ENCODE results near the gene MBD3L2B.
"Not testable (repeated sequence)": the region's sequence is repeated elsewhere in the genome, so short reads cannot be mapped to it uniquely, and the experiment has no call there.

MBD3L2B gene

GRCh38 chr19:7021331-7021730 lies at the start of gene MBD3L2B:
Gene MBD3L2B (minus strand): TSS chr19:7021431. CDS start chr19:7021397, 34 bp downstream.
- DNase-seq (ENCODE audit: low read depth), result not testable (repeated sequence)

GRCh38 chr19:7069904-7070226 lies 48.6 kb upstream of the MBD3L2B start:
- DNase-seq (ENCODE audit: low read depth), result no peak
- TF ChIP-seq CTCF (IDR thresholded peaks at IDR 0.05; ENCODE audit: insufficient read depth, low read depth, low read length, missing control alignments), result no peak
- peak overlapping the region; percentile 94 for H3K4me3 ChIP-seq (ENCODE audit: low read depth, low read length)

More at GRCh38 chr19:7021331-7021730, at the start of gene MBD3L2B:
- not testable (repeated sequence) for H3K4me3 ChIP-seq (ENCODE audit: low read depth, low read length)

- TF ChIP-seq CTCF (IDR thresholded peaks at IDR 0.05; ENCODE audit: insufficient read depth, low read depth, low read length, missing control alignments), result no peak
- peak; percentile 99 for DNase-seq (ENCODE audit: low read depth)
- H3K4me3 ChIP-seq (ENCODE audit: low read depth, low read length), result peak within 1 kb of the TSS; percentile 94
Measured at GRCh38 chr19:7069042-7069903, 48.0 kb upstream of the MBD3L2B start, which contains the start of gene ZNF557. Gene ZNF557 (plus strand): TSS chr19:7069703. CDS start chr19:7075075, 5,372 bp downstream.

- H3K4me3 ChIP-seq (ENCODE audit: low read depth, low read length), result no peak overlapping the region
Measured at GRCh38 chr19:7068599-7068998, 47.4 kb upstream of the MBD3L2B start.

GRCh38 chr19:7067716-7068115 lies 46.5 kb upstream of the MBD3L2B start:
- no peak for DNase-seq (ENCODE audit: low read depth)
- no peak overlapping the region for H3K4me3 ChIP-seq (ENCODE audit: low read depth, low read length)
- no peak for TF ChIP-seq CTCF (IDR thresholded peaks at IDR 0.05; ENCODE audit: insufficient read depth, low read depth, low read length, missing control alignments)

More at GRCh38 chr19:7068599-7068998, 47.4 kb upstream of the MBD3L2B start:
- TF ChIP-seq CTCF (IDR thresholded peaks at IDR 0.05; ENCODE audit: insufficient read depth, low read depth, low read length, missing control alignments), result no peak
- DNase-seq (ENCODE audit: low read depth), result no peak

- peak; percentile 25 for DNase-seq (ENCODE audit: low read depth)
- H3K4me3 ChIP-seq (ENCODE audit: low read depth, low read length), result not testable (repeated sequence)
Measured at GRCh38 chr19:7067122-7067521, 45.9 kb upstream of the MBD3L2B start.

GRCh38 chr19:7063764-7064418 lies 42.7 kb upstream of the MBD3L2B start:
- no peak for DNase-seq (ENCODE audit: low read depth)
- no peak overlapping the region for H3K4me3 ChIP-seq (ENCODE audit: low read depth, low read length)
- TF ChIP-seq CTCF (IDR thresholded peaks at IDR 0.05; ENCODE audit: insufficient read depth, low read depth, low read length, missing control alignments), result no peak

Data from GM12865 (cell line).